ENCODE results near the gene SYT13.

GRCh38 chr11:45193695-45194094, 92.4 kb downstream of the SYT13 start:
- no peak for TF ChIP-seq CTCF (conservative IDR thresholded peaks at IDR 0.05; ENCODE audit: low read depth, low read length)
- TF ChIP-seq MXI1 (IDR thresholded peaks at IDR 0.05; ENCODE audit: borderline replicate concordance, low read depth, low read length), result no peak
